Breast epithelium (tissue), 3 donors: ENCODE results near the gene SEMG2.

Experiments
- POLR2A ChIP-seq: fragments of 450-650 bp; IDR thresholded peaks from one replicate; pipeline ENCODE4 v1.6.1; 2016; ENCODE audit warnings: antibody characterized with exemption, mild to moderate bottlenecking, moderate library complexity
- POLR2AphosphoS5 ChIP-seq, 3 donors: sonication (generic); formaldehyde crosslinking; IDR thresholded peaks; one replicate each; pipeline ENCODE4 v1.6.1; 2017; ENCODE audit warnings: antibody characterized with exemption in 3 of 3
- TF ChIP-seq, protein P1 (sequence below), 3 donors: fragments of 450-650 bp; IDR thresholded peaks; one replicate each; pipeline ENCODE4 v1.5.1; 2016 to 2017; ENCODE audit warnings: antibody characterized with exemption in 3 of 3, mild to moderate bottlenecking in 3 of 3, moderate library complexity in 3 of 3

DNA sequence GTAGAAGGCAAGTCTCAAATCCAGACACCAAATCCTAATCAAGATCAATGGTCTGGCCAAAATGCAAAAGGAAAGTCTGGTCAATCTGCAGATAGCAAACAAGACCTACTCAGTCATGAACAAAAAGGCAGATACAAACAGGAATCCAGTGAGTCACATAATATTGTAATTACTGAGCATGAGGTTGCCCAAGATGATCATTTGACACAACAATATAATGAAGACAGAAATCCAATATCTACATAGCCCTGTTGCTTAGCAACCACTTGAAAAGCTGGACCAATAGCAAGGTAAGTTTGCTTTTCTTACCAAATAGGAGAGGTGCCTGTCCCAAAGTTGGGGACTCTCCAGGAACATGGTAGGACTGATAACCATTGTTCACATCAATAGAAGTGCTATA, 2.0 kb downstream of the SEMG2 start:
- TF ChIP-seq, protein P1, sequence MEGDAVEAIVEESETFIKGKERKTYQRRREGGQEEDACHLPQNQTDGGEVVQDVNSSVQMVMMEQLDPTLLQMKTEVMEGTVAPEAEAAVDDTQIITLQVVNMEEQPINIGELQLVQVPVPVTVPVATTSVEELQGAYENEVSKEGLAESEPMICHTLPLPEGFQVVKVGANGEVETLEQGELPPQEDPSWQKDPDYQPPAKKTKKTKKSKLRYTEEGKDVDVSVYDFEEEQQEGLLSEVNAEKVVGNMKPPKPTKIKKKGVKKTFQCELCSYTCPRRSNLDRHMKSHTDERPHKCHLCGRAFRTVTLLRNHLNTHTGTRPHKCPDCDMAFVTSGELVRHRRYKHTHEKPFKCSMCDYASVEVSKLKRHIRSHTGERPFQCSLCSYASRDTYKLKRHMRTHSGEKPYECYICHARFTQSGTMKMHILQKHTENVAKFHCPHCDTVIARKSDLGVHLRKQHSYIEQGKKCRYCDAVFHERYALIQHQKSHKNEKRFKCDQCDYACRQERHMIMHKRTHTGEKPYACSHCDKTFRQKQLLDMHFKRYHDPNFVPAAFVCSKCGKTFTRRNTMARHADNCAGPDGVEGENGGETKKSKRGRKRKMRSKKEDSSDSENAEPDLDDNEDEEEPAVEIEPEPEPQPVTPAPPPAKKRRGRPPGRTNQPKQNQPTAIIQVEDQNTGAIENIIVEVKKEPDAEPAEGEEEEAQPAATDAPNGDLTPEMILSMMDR (IDR thresholded peaks at IDR 0.05) = no peak
- TF ChIP-seq POLR2AphosphoS5 (IDR thresholded peaks at IDR 0.05) = no peak
- no peak for TF ChIP-seq POLR2A
